GM19452 (cell line): ENCODE measurements around the gene MED8.

Source experiments
- ATAC-seq: cut with Tn5 transposase; IDR thresholded peaks from one replicate; pipeline ENCODE4 v1.9.1; 2021; ENCODE audit not compliant: unreplicated experiment

MED8 gene

GRCh38 chr1:43389326-43390313, at the start of gene MED8, which contains the start of gene SZT2:
TSS of gene MED8 (minus strand) at chr1:43389800. CDS start at chr1:43389764, 36 bp downstream.
TSS of gene SZT2 (plus strand) at chr1:43389899. CDS start at chr1:43389969, 70 bp downstream.
- peak; percentile 83 for ATAC-seq

GRCh38 chr1:43438953-43439581, 49.5 kb upstream of the MED8 start:
- ATAC-seq = no peak

GRCh38 chr1:43438576-43438952, 49.0 kb upstream of the MED8 start:
- ATAC-seq = no peak

GRCh38 chr1:43438006-43438405, 48.4 kb upstream of the MED8 start:
- ATAC-seq = no peak

- ATAC-seq = no peak
These were observed 47.7 kb upstream of the MED8 start for GRCh38 chr1:43437031-43437973.

GRCh38 chr1:43436371-43436770, 46.8 kb upstream of the MED8 start:
- ATAC-seq = no peak

GRCh38 chr1:43435146-43436145, 45.8 kb upstream of the MED8 start:
- no peak for ATAC-seq

- ATAC-seq = no peak
These were observed 44.7 kb upstream of the MED8 start for GRCh38 chr1:43434256-43434655.

- no peak for ATAC-seq
These were observed 43.3 kb upstream of the MED8 start for GRCh38 chr1:43432907-43433306.

- no peak for ATAC-seq
These were observed 42.7 kb upstream of the MED8 start for GRCh38 chr1:43432171-43432860.

GRCh38 chr1:43431676-43432075, 42.1 kb upstream of the MED8 start:
- ATAC-seq = no peak

- ATAC-seq = no peak
These were observed 41.2 kb upstream of the MED8 start for GRCh38 chr1:43430831-43431230.

- ATAC-seq = no peak
These were observed 38.3 kb upstream of the MED8 start for GRCh38 chr1:43427941-43428340.

- ATAC-seq = no peak
These were observed 37.9 kb upstream of the MED8 start for GRCh38 chr1:43427524-43427923.

- no peak for ATAC-seq
These were observed 36.6 kb upstream of the MED8 start for GRCh38 chr1:43426221-43426620.

- ATAC-seq = no peak
These were observed 35.4 kb upstream of the MED8 start for GRCh38 chr1:43425045-43425444.

GRCh38 chr1:43423672-43424550, 34.3 kb upstream of the MED8 start:
- ATAC-seq = no peak

GRCh38 chr1:43422995-43423671, 33.5 kb upstream of the MED8 start:
- no peak for ATAC-seq
